HCT116 (cell line): ENCODE data around the gene FGGY.

Experiments used
- CTCF ChIP-seq, 3 experiments: fragments of 200-600 bp in 1 of 3; sonication (generic) in 1 of 3; IDR thresholded peaks in 2 of 3; conservative IDR thresholded peaks in 1 of 3; 2 replicates each; pipeline ENCODE4 v1.5.1; 2012 to 2017; ENCODE audit warnings: low read depth in 2 of 3, low read length in 2 of 3, antibody characterized with exemption in 1 of 3, borderline replicate concordance in 1 of 3, control low read depth in 1 of 3, mild to moderate bottlenecking in 1 of 3, mixed read lengths in 1 of 3, mixed run types in 1 of 3, moderate library complexity in 1 of 3; ENCODE audit not compliant: insufficient read depth in 1 of 3
- ELF1 ChIP-seq: IDR thresholded peaks from 2 replicates; pipeline ENCODE4 v1.6.1; 2012; ENCODE audit warnings: low read depth, borderline replicate concordance
- EZH2 ChIP-seq: fragments of 200-600 bp; sonication (generic); IDR thresholded peaks from 2 replicates; pipeline ENCODE4 v1.6.1; 2017; ENCODE audit warnings: antibody characterized with exemption, mixed run types
- FOSL1 ChIP-seq: IDR thresholded peaks from 2 replicates; pipeline ENCODE4 v1.6.1; 2012; ENCODE audit warnings: low read depth
- JUND ChIP-seq: IDR thresholded peaks from 2 replicates; pipeline ENCODE4 v1.6.1; 2012
- MAX ChIP-seq: IDR thresholded peaks from 2 replicates; pipeline ENCODE4 v1.6.1; 2012
- POLR2A ChIP-seq: IDR thresholded peaks from 2 replicates; pipeline ENCODE4 v1.7.0; 2011; ENCODE audit warnings: borderline replicate concordance; ENCODE audit not compliant: insufficient read depth, insufficient read length; ENCODE audit errors: extremely low read depth
- POLR2AphosphoS5 ChIP-seq: IDR thresholded peaks from 2 replicates; pipeline ENCODE4 v1.6.1; 2011; ENCODE audit warnings: mild to moderate bottlenecking, low read depth, low read length, moderate library complexity
- RAD21 ChIP-seq: IDR thresholded peaks from 2 replicates; pipeline ENCODE4 v1.6.1; 2012; ENCODE audit warnings: low read depth, mild to moderate bottlenecking
- SRF ChIP-seq: IDR thresholded peaks from 2 replicates; pipeline ENCODE4 v1.6.1; 2012; ENCODE audit warnings: low read depth

- TF ChIP-seq POLR2AphosphoS5: no peak
- TF ChIP-seq CTCF (IDR thresholded peaks at IDR 0.05 in 2 of 3, conservative IDR thresholded peaks at IDR 0.05 in 1 of 3; ENCODE audit: borderline replicate concordance in 1 of 3, insufficient read depth in 1 of 3, low read depth in 2 of 3, low read length in 2 of 3): no peak
- TF ChIP-seq EZH2: no peak
- no peak for TF ChIP-seq POLR2A
- TF ChIP-seq MAX: no peak
- TF ChIP-seq FOSL1: no peak
- TF ChIP-seq SRF: no peak
- no peak for TF ChIP-seq JUND
- no peak for TF ChIP-seq ELF1
- TF ChIP-seq RAD21: no peak
Measured at GRCh38 chr1:59318271-59318860, 21.5 kb downstream of the FGGY start.
